Upper lobe of right lung (tissue), 1 donor: ENCODE measurements around the gene OR5AU1. TPM values are rescaled to one million over a fixed set of nuclear protein-coding genes. Genes with fewer than 3 reads are reported as not detected.
A peak's percentile ranks its signal among the peaks of the same experiment; 100 is the strongest.

Experiments
- ATAC-seq: fragments of 200-7000 bp; cut with Tn5 transposase; one replicate; pipeline ENCODE4 v1.9.1; 2020; ENCODE audit warnings: mild to moderate bottlenecking, moderate library complexity
- DNase-seq: peaks from one replicate; pipeline ENCODE4 v3.0.0-alpha.2; 2020
- H3K27ac ChIP-seq: fragments of 200-600 bp; one replicate; pipeline ENCODE4 v1.8.0; 2022
- H3K27me3 ChIP-seq: fragments of 200-600 bp; one replicate; pipeline ENCODE4 v1.8.0; 2022; ENCODE audit warnings: mild to moderate bottlenecking
- H3K36me3 ChIP-seq: fragments of 200-600 bp; one replicate; pipeline ENCODE4 v1.8.0; 2022
- H3K4me1 ChIP-seq: fragments of 200-600 bp; one replicate; pipeline ENCODE4 v1.8.0; 2022
- H3K4me3 ChIP-seq: fragments of 200-600 bp; one replicate; pipeline ENCODE4 v1.8.0; 2022; ENCODE audit warnings: mild to moderate bottlenecking
- H3K9me3 ChIP-seq: fragments of 200-600 bp; one replicate; pipeline ENCODE4 v1.8.0; 2022
- CTCF ChIP-seq: fragments of 200-600 bp; IDR thresholded peaks from one replicate; pipeline ENCODE4 v1.8.0; 2022; ENCODE audit warnings: antibody characterized with exemption
- intact Hi-C: fragments of 100-400 bp; cut with DNase I; formaldehyde crosslinking; loops from one replicate; pipeline ENCODE4 v1.11.0; 2022
- total RNA-seq: library from RNA; stranded (reverse); fragmentation: NEBNext Ultra II Directional; extraction: Animal tissue kit (Norgen Biotek cat#: 25700); gene quantifications from one replicate; pipeline ENCODE4 v1.2.1, GENCODE V29; 2021
- donor health status: DM: no; HTN: yes; CAD: no; lungs with severe emphysema.

OR5AU1 gene
- total RNA-seq, 1 donor from 2014 or later: not detected

GRCh38 chr14:21109377-21110138, 46.3 kb downstream of the OR5AU1 start:
- DNase-seq: no peak
- no peak for ATAC-seq
- H3K27ac ChIP-seq: no peak overlapping the region
- intact Hi-C loops: loop anchor here (10.0 kb wide), 1 partner anchor 785 kb away; no protein-coding TSS in a partner anchor
- H3K9me3 ChIP-seq: no peaks in the 10 kb centered on the region
- peaks cover 27% of the 10 kb centered on the region for H3K4me1 ChIP-seq
- H3K4me3 ChIP-seq: no peak overlapping the region
- H3K36me3 ChIP-seq: no peaks in the 10 kb centered on the region
- no peak for TF ChIP-seq CTCF
- no peaks in the 10 kb centered on the region for H3K27me3 ChIP-seq

- Histone ChIP-seq H3K4me1 (peaks cover 27% of the 10 kb centered on the region), H3K27me3 (no peaks in the 10 kb centered on the region), H3K4me3 (no peak overlapping the region), H3K36me3 (no peaks in the 10 kb centered on the region), H3K27ac (no peak overlapping the region), H3K9me3 (no peaks in the 10 kb centered on the region)
- no peak for DNase-seq
- TF ChIP-seq CTCF: no peak
- no peak for ATAC-seq
- intact Hi-C loops: loop anchor here (10.0 kb wide), 1 partner anchor 784 kb away; no protein-coding TSS in a partner anchor
Observed at GRCh38 chr14:21108791-21109190, 47.1 kb downstream of the OR5AU1 start.

GRCh38 chr14:21107283-21107800, 48.5 kb downstream of the OR5AU1 start:
- peak overlapping the region; percentile 20 for H3K27ac ChIP-seq

GRCh38 chr14:21106498-21107282, 49.2 kb downstream of the OR5AU1 start:
- DNase-seq (peak; percentile 91), ATAC-seq (peak; percentile 53)
- intact Hi-C loops: loop anchor here (10.0 kb wide), 1 partner anchor 782 kb away; no protein-coding TSS in a partner anchor
- no peak overlapping the region for H3K4me3 ChIP-seq
- peak; percentile 91 for TF ChIP-seq CTCF
- H3K9me3 ChIP-seq: no peaks in the 10 kb centered on the region
- H3K27me3 ChIP-seq: no peaks in the 10 kb centered on the region
- no peaks in the 10 kb centered on the region for H3K36me3 ChIP-seq
- H3K27ac ChIP-seq: peak overlapping the region; percentile 20
- H3K4me1 ChIP-seq: peaks cover 33% of the 10 kb centered on the region

More at GRCh38 chr14:21107283-21107800, 48.5 kb downstream of the OR5AU1 start:
- H3K9me3 ChIP-seq: no peaks in the 10 kb centered on the region
- H3K27me3 ChIP-seq: no peaks in the 10 kb centered on the region
- DNase-seq (no peak), ATAC-seq (no peak)
- no peak for TF ChIP-seq CTCF
- no peak overlapping the region for H3K4me3 ChIP-seq
- H3K36me3 ChIP-seq: no peaks in the 10 kb centered on the region
- peaks cover 33% of the 10 kb centered on the region for H3K4me1 ChIP-seq
- intact Hi-C loops: loop anchor here (10.0 kb wide), 1 partner anchor 783 kb away; no protein-coding TSS in a partner anchor

- Histone ChIP-seq H3K4me1 (peaks cover 33% of the 10 kb centered on the region), H3K27me3 (no peaks in the 10 kb centered on the region), H3K4me3 (no peak overlapping the region), H3K9me3 (no peaks in the 10 kb centered on the region), H3K36me3 (no peaks in the 10 kb centered on the region), H3K27ac (peak overlapping the region; percentile 20)
- no peak for TF ChIP-seq CTCF
- intact Hi-C loops: loop anchor here (10.0 kb wide), 1 partner anchor 781 kb away; no protein-coding TSS in a partner anchor
- no peak for DNase-seq
- no peak for ATAC-seq
Observed at GRCh38 chr14:21106176-21106497, 49.7 kb downstream of the OR5AU1 start.
